Measurements from ENCODE around the gene TCTN2.

TCTN2 gene

DNA sequence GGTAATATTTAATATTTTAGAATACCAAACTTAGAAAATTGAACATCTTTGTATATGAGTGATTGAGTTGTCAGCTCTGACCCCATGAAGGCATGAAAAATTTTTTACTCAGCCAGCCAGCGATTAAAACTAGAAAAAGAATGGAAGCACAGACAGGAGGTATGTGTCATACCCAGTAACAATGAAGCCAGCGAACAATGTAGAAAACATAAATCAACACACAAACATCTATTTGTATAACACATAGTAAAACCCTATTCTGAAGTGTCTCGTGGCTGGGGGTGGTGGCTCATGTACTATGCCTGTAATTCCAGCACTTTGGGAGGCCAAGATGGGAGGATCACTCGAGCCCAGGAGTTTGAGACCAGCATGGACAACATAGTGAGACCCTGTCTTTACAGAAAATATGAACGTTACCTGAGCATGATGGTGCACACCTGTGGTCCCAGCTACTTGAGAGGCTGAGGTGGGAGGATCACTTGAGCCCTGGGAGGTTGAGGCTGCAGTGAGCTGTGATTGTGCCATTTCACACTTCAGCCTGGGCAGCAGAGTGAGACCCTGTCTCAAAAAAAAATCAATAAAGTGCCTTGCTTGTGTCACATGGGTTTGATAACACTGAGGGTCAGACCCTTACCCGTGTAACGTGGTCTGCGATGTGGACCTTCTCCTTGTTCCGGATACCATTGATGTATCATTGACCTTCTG is 5.9 kb downstream of the TCTN2 start:
- Histone ChIP-seq H3K9me2 (replicated peaks; ENCODE audit: insufficient read depth, low read length) (no peaks in the 10 kb centered on the region), H3K9me3 (replicated peaks; ENCODE audit: insufficient read depth, low read length) (no peaks in the 10 kb centered on the region), H3K4me1 (ENCODE audit: low read length) (no peaks in the 10 kb centered on the region), H2AFZ (ENCODE audit: low read length) (no peak overlapping the region), H3K9ac (ENCODE audit: low read length) (no peak overlapping the region), H3K27ac (ENCODE audit: low read length) (no peak overlapping the region), H3F3A (ENCODE audit: insufficient read depth, low read length) (no peaks in the 10 kb centered on the region), H4K20me1 (ENCODE audit: insufficient read depth, low read length) (no peaks in the 10 kb centered on the region), H3K4me3 (ENCODE audit: low read length) (no peak overlapping the region), H3K4me2 (ENCODE audit: low read depth, low read length) (no peak overlapping the region), H3K27me3 (replicated peaks; ENCODE audit: insufficient read depth, low read length) (no peaks in the 10 kb centered on the region), H3K36me3 (replicated peaks; ENCODE audit: insufficient read depth, low read length) (no peaks in the 10 kb centered on the region), H3K79me2 (ENCODE audit: low read length) (no peaks in the 10 kb centered on the region)
- no peak for DNase-seq
- TF ChIP-seq EZH2 (optimal IDR thresholded peaks at IDR 0.05; ENCODE audit: low read depth, low read length): no peak
- TF ChIP-seq, protein P1, sequence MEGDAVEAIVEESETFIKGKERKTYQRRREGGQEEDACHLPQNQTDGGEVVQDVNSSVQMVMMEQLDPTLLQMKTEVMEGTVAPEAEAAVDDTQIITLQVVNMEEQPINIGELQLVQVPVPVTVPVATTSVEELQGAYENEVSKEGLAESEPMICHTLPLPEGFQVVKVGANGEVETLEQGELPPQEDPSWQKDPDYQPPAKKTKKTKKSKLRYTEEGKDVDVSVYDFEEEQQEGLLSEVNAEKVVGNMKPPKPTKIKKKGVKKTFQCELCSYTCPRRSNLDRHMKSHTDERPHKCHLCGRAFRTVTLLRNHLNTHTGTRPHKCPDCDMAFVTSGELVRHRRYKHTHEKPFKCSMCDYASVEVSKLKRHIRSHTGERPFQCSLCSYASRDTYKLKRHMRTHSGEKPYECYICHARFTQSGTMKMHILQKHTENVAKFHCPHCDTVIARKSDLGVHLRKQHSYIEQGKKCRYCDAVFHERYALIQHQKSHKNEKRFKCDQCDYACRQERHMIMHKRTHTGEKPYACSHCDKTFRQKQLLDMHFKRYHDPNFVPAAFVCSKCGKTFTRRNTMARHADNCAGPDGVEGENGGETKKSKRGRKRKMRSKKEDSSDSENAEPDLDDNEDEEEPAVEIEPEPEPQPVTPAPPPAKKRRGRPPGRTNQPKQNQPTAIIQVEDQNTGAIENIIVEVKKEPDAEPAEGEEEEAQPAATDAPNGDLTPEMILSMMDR (IDR thresholded peaks at IDR 0.05; ENCODE audit: low read length): no peak

DNA sequence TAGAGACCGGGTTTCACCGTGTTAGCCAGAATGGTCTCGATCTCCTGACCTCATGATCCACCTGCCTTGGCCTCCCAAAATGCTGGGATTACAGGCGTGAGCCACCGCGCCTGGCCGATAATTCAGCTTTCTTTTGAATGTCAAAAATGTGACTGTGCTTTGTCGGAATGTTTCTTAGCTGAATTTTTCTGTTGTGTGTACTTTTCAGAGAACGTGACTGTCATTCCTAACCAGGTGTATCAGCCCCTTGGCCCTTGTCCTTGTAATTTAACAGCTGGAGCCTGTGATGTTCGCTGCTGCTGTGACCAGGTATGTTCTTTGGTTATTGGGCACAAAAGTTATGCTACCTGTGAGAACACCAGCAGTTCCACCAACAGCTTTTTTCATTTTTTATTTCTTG is 8.1 kb downstream of the TCTN2 start:
- Histone ChIP-seq H3K9ac (ENCODE audit: low read length) (no peak overlapping the region), H2AFZ (ENCODE audit: low read length) (no peak overlapping the region), H3K4me2 (ENCODE audit: low read depth, low read length) (no peak overlapping the region), H3K9me3 (replicated peaks; ENCODE audit: insufficient read depth, low read length) (no peaks in the 10 kb centered on the region), H3F3A (ENCODE audit: insufficient read depth, low read length) (no peaks in the 10 kb centered on the region), H3K27me3 (replicated peaks; ENCODE audit: insufficient read depth, low read length) (no peaks in the 10 kb centered on the region), H3K9me2 (replicated peaks; ENCODE audit: insufficient read depth, low read length) (no peaks in the 10 kb centered on the region), H3K79me2 (ENCODE audit: low read length) (no peaks in the 10 kb centered on the region), H4K20me1 (ENCODE audit: insufficient read depth, low read length) (no peaks in the 10 kb centered on the region), H3K27ac (ENCODE audit: low read length) (no peak overlapping the region), H3K36me3 (replicated peaks; ENCODE audit: insufficient read depth, low read length) (no peaks in the 10 kb centered on the region), H3K4me3 (ENCODE audit: low read length) (no peak overlapping the region), H3K4me1 (ENCODE audit: low read length) (no peaks in the 10 kb centered on the region)
- TF ChIP-seq, protein P1 (IDR thresholded peaks at IDR 0.05; ENCODE audit: low read length): no peak
- TF ChIP-seq EZH2 (optimal IDR thresholded peaks at IDR 0.05; ENCODE audit: low read depth, low read length): no peak
- TF ChIP-seq EZH2phosphoT487 (IDR thresholded peaks at IDR 0.05; ENCODE audit: low read length): no peak
- DNase-seq: no peak

DNA sequence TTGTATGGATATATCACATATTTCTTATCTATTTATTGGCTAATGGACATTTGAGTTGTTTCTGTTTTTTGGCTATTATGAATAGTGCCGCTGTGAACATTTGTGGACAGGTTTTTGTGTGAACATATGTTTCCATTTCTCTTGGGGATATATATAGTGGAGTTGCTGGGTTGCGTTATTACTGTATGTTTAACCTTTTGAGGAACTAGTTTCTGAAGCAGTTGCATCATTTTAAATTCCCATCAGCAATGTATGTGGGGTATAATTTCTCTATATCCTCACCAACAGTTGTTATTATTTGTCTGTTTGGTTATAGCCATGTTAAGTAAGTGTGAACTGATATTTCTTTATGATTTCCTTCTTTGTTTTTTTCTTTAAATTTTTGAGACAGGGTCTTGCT is 10.7 kb downstream of the TCTN2 start:
- Histone ChIP-seq H3K4me3 (ENCODE audit: low read length) (no peak overlapping the region), H3K9me3 (replicated peaks; ENCODE audit: insufficient read depth, low read length) (no peaks in the 10 kb centered on the region), H3K36me3 (replicated peaks; ENCODE audit: insufficient read depth, low read length) (no peaks in the 10 kb centered on the region), H3K4me2 (ENCODE audit: low read depth, low read length) (no peak overlapping the region), H3K4me1 (ENCODE audit: low read length) (no peaks in the 10 kb centered on the region), H4K20me1 (ENCODE audit: insufficient read depth, low read length) (no peaks in the 10 kb centered on the region), H3K9me2 (replicated peaks; ENCODE audit: insufficient read depth, low read length) (no peaks in the 10 kb centered on the region), H3K9ac (ENCODE audit: low read length) (no peak overlapping the region), H3K27ac (ENCODE audit: low read length) (no peak overlapping the region), H3K27me3 (replicated peaks; ENCODE audit: insufficient read depth, low read length) (no peaks in the 10 kb centered on the region), H3F3A (ENCODE audit: insufficient read depth, low read length) (no peaks in the 10 kb centered on the region), H2AFZ (ENCODE audit: low read length) (no peak overlapping the region), H3K79me2 (ENCODE audit: low read length) (no peaks in the 10 kb centered on the region)
- DNase-seq: no peak
- TF ChIP-seq EZH2 (optimal IDR thresholded peaks at IDR 0.05; ENCODE audit: low read depth, low read length) (no peak), EZH2phosphoT487 (IDR thresholded peaks at IDR 0.05; ENCODE audit: low read length) (no peak)
- TF ChIP-seq, protein P1 (IDR thresholded peaks at IDR 0.05; ENCODE audit: low read length): no peak
